Measurements from ENCODE around the gene E2F2. TPM values are rescaled to one million over a fixed set of nuclear protein-coding genes. Genes with fewer than 3 reads are reported as not detected.

Gene E2F2
- total RNA-seq, 1 experiment from 2014 or later = 0.89 TPM

DNA sequence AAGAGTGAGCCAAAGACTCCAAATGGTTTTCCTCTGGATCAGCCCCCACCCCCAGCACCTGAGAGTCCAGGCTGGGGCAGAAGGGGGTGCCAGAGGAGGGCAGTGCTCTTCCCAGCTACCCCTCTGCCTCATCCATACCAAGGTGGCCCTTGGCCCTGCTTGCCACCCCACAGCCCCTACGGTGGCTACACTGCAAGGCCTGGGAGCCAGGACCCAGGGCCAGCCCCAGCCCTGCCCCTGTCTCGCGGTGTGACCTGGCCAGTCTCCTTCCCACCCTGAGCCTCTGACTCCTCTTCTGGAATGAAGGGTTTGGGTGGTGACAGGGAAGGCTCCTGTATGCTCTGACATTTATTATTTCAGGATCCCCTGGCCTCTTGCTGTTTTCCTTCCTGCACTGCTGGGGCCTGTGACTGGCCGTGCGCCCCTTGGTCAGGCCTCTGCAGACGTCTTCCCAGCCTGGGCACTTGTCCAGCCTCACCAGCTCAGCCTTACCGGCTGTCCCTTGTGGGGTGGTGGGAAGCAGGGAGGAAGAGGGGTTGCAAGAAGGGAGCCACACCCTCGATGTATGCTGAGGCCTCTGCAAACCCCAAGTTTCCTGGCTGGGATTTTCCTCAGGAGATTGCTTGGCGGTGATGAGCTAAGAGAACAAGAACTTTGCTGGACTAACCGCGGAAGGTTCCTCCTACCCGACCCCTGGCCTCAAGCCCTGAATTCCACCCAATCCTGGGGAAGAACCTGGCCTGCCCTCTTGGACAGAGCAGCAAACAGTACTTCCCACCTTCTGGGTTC, 60.6 kb downstream of the E2F2 start:
- Mint-ChIP-seq H3K4me1 (ENCODE audit: insufficient read depth, unreplicated experiment) (peaks cover 27% of the 10 kb centered on the region), H3K9me3 (ENCODE audit: unreplicated experiment) (no peaks in the 10 kb centered on the region), H3K27me3 (ENCODE audit: insufficient read depth, unreplicated experiment) (no peaks in the 10 kb centered on the region), H3K4me3 (ENCODE audit: unreplicated experiment) (no peak overlapping the region), H3K36me3 (ENCODE audit: insufficient read depth, unreplicated experiment) (no peaks in the 10 kb centered on the region), H3K27ac (ENCODE audit: low read depth, unreplicated experiment) (peak overlapping the region; percentile 82)
- ChIA-PET POLR2A (no interaction called here), CTCF (interaction anchor here (1.4 kb wide), 1 partner anchor 26 kb away, joined by 5 read pairs; no protein-coding TSS in a partner anchor)
- DNase-seq (ENCODE audit: unreplicated experiment) = peak; percentile 28
- no TSS peak for BruUV-seq (replicated peaks)
- intact Hi-C loops (cut with micrococcal nuclease) = no loop called here
- TF ChIP-seq, protein P1, sequence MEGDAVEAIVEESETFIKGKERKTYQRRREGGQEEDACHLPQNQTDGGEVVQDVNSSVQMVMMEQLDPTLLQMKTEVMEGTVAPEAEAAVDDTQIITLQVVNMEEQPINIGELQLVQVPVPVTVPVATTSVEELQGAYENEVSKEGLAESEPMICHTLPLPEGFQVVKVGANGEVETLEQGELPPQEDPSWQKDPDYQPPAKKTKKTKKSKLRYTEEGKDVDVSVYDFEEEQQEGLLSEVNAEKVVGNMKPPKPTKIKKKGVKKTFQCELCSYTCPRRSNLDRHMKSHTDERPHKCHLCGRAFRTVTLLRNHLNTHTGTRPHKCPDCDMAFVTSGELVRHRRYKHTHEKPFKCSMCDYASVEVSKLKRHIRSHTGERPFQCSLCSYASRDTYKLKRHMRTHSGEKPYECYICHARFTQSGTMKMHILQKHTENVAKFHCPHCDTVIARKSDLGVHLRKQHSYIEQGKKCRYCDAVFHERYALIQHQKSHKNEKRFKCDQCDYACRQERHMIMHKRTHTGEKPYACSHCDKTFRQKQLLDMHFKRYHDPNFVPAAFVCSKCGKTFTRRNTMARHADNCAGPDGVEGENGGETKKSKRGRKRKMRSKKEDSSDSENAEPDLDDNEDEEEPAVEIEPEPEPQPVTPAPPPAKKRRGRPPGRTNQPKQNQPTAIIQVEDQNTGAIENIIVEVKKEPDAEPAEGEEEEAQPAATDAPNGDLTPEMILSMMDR (IDR thresholded peaks at IDR 0.05; ENCODE audit: unreplicated experiment) = no peak

DNA sequence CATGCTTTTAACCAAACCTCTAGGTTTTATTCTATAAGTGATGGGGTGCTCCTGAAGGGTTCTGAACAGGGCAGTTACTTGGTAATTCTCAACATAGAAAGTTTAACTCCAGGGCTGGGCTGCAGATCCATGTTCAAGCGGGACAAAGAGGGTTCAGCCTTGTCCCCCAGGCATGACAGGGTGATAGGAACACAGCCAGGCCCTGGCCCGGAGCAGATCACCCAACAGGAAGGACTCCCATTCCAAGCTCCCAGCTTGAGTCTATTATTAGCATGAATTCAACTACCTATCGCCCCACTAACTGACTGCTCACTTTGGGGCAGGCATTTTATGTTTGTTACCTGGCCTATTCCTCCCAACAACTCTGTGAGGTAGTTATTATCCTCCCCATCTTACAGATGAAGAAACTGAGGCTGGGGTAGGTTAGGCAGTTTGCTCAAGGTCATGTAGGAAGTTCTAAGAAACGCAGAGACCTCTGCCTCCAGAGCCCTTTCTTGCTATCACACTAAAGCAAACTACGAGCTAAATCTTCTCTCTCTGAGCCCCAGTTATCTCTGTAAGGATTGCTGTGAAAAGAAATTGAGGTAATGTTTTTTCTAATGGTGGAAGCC, 61.6 kb downstream of the E2F2 start:
- TF ChIP-seq, protein P1 (IDR thresholded peaks at IDR 0.05; ENCODE audit: unreplicated experiment) = no peak
- Mint-ChIP-seq H3K9me3 (ENCODE audit: unreplicated experiment) (no peaks in the 10 kb centered on the region), H3K27me3 (ENCODE audit: insufficient read depth, unreplicated experiment) (no peaks in the 10 kb centered on the region), H3K4me1 (ENCODE audit: insufficient read depth, unreplicated experiment) (peaks cover 21% of the 10 kb centered on the region), H3K27ac (ENCODE audit: low read depth, unreplicated experiment) (no peak overlapping the region), H3K36me3 (ENCODE audit: insufficient read depth, unreplicated experiment) (no peaks in the 10 kb centered on the region), H3K4me3 (ENCODE audit: unreplicated experiment) (no peak overlapping the region)
- intact Hi-C loops (cut with micrococcal nuclease) = no loop called here
- no peak for DNase-seq (ENCODE audit: unreplicated experiment)
- ChIA-PET CTCF (interaction anchor here (1.4 kb wide), 1 partner anchor 27 kb away, joined by 5 read pairs; no protein-coding TSS in a partner anchor), POLR2A (no interaction called here)
- no TSS peak for BruUV-seq (replicated peaks)

DNA sequence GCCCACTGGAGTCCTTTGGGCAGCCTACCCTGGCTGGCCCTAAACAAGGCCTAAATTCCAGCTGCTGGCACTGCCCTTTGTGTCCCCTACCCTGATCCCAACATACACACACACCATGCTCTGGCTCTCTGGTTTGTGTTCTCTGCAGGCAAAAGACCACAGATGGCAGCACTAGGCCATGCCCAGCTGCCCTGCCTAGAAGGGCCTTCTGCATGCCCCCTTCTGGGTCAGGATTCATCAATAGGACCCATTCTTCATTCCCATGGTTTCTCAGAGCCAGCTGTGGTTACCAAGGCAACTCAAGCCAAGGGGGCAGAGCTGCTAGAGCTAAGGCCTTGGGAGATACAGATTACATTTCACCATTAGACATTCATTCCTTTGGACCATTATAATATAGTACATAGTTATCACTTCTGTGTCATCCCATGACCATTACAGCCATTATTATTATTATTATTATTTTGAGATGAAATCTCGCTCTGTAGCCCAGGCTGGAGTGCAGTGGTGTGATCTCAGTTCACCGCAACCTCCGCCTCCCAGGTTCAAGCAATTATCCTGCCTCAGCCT, 64.5 kb downstream of the E2F2 start:
- Mint-ChIP-seq H3K4me3 (ENCODE audit: unreplicated experiment) (no peak overlapping the region), H3K9me3 (ENCODE audit: unreplicated experiment) (no peaks in the 10 kb centered on the region), H3K27ac (ENCODE audit: low read depth, unreplicated experiment) (no peak overlapping the region), H3K4me1 (ENCODE audit: insufficient read depth, unreplicated experiment) (peaks cover 7% of the 10 kb centered on the region), H3K36me3 (ENCODE audit: insufficient read depth, unreplicated experiment) (no peaks in the 10 kb centered on the region), H3K27me3 (ENCODE audit: insufficient read depth, unreplicated experiment) (no peaks in the 10 kb centered on the region)
- DNase-seq (ENCODE audit: unreplicated experiment) = no peak
- CTCF ChIA-PET = interaction anchor here (0.5 to 1.2 kb wide), 2 partner anchors 8 to 31 kb away, joined by 3 to 7 read pairs; no protein-coding TSS in a partner anchor
- POLR2A ChIA-PET = interaction anchor here (1.1 kb wide), 1 partner anchor 20 kb away, joined by 3 read pairs; no protein-coding TSS in a partner anchor
- TF ChIP-seq, protein P1 (IDR thresholded peaks at IDR 0.05; ENCODE audit: unreplicated experiment) = no peak
- intact Hi-C loops (cut with micrococcal nuclease) = no loop called here
- BruUV-seq (replicated peaks) = no TSS peak

DNA sequence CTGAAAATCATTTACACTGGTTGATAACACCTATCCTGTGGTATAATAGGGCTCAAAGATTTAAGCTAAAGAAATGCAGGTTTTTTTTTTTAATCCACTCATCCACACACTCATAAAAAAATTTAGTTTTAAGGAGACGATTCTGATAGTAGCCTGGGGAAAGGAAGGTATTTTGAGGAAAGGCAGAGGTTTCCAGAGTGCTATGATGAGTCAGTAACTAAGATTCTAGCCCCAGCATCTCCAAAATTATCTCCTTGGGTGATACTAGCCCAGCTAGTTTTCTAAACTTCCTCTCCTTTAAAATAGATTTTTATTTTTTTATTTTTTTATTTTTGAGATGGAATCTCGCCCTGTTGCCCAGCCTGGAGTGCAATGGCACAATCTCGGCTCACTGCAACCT, 67.7 kb downstream of the E2F2 start:
- Mint-ChIP-seq H3K27me3 (ENCODE audit: insufficient read depth, unreplicated experiment) (no peaks in the 10 kb centered on the region), H3K27ac (ENCODE audit: low read depth, unreplicated experiment) (no peak overlapping the region), H3K4me3 (ENCODE audit: unreplicated experiment) (no peak overlapping the region), H3K9me3 (ENCODE audit: unreplicated experiment) (no peaks in the 10 kb centered on the region), H3K36me3 (ENCODE audit: insufficient read depth, unreplicated experiment) (peaks cover 8% of the 10 kb centered on the region), H3K4me1 (ENCODE audit: insufficient read depth, unreplicated experiment) (peaks cover 9% of the 10 kb centered on the region)
- POLR2A ChIA-PET = interaction anchor here (0.6 kb wide), 1 partner anchor 394 kb away, joined by 3 read pairs; no protein-coding TSS in a partner anchor
- CTCF ChIA-PET = interaction anchor here (0.6 kb wide), 1 partner anchor 24 kb away, joined by 3 read pairs; no protein-coding TSS in a partner anchor
- no TSS peak for BruUV-seq (replicated peaks)
- no peak for DNase-seq (ENCODE audit: unreplicated experiment)
- intact Hi-C loops (cut with micrococcal nuclease) = no loop called here
- TF ChIP-seq, protein P1 (IDR thresholded peaks at IDR 0.05; ENCODE audit: unreplicated experiment) = no peak

Data from MCF 10A (cell line).